Liver (tissue), 9 donors: ENCODE data around the gene AGER. TPM values are rescaled to one million over a fixed set of nuclear protein-coding genes. Genes with fewer than 3 reads are reported as not detected.
A peak's percentile ranks its signal among the peaks of the same experiment; 100 is the strongest.

Source experiments
- DNase-seq: peaks from one replicate; pipeline ENCODE4 v3.0.0-alpha.2; 2017; ENCODE audit warnings: low spot score
- H3K27ac ChIP-seq, 2 donors: one replicate each; pipeline ENCODE4 v1.7.0; 2013; ENCODE audit warnings: inconsistent platforms in 2 of 2, low read length in 2 of 2, control low read depth in 1 of 2, low read depth in 1 of 2, mild to moderate bottlenecking in 1 of 2
- H3K27me3 ChIP-seq, 4 donors: one replicate each; pipeline versions ENCODE4 v1.6.1 to v1.7.0; 2013; ENCODE audit warnings: low read length in 3 of 4, inconsistent platforms in 1 of 4, mild to moderate bottlenecking in 1 of 4, moderate library complexity in 1 of 4; ENCODE audit not compliant: control insufficient read depth in 4 of 4, insufficient read depth in 4 of 4
- H3K36me3 ChIP-seq, 4 donors: one replicate each; pipeline versions ENCODE4 v1.6.1 to v1.7.0; 2013; ENCODE audit warnings: low read length in 3 of 4, mild to moderate bottlenecking in 3 of 4, low read depth in 1 of 4, moderate library complexity in 1 of 4; ENCODE audit not compliant: control insufficient read depth in 4 of 4, insufficient read depth in 3 of 4
- H3K4me1 ChIP-seq, 4 donors: one replicate each; pipeline versions ENCODE4 v1.6.1 to v1.7.0; 2013; ENCODE audit warnings: low read length in 3 of 4, mild to moderate bottlenecking in 3 of 4, moderate library complexity in 1 of 4; ENCODE audit not compliant: control insufficient read depth in 4 of 4, insufficient read depth in 4 of 4
- H3K4me3 ChIP-seq, 3 donors: one replicate each; pipeline versions ENCODE4 v1.6.1 to v1.7.0; 2013; ENCODE audit warnings: low read length in 3 of 3, control low read depth in 1 of 3, low read depth in 1 of 3, mild to moderate bottlenecking in 1 of 3
- H3K9ac ChIP-seq, 2 donors: one replicate each; pipeline ENCODE4 v1.7.0; 2013; ENCODE audit warnings: low read length in 2 of 2, mild to moderate bottlenecking in 2 of 2, moderate library complexity in 2 of 2, control low read depth in 1 of 2, low read depth in 1 of 2
- H3K9me3 ChIP-seq, 4 donors: one replicate each; pipeline versions ENCODE4 v1.6.1 to v1.7.0; 2013; ENCODE audit warnings: low read length in 3 of 4; ENCODE audit not compliant: control insufficient read depth in 4 of 4
- ATF3 ChIP-seq: IDR thresholded peaks from 2 replicates; pipeline ENCODE4 v1.6.1; 2016; ENCODE audit warnings: antibody characterized with exemption
- CTCF ChIP-seq: fragments of 150-350 bp; IDR thresholded peaks from 2 replicates; pipeline ENCODE4 v1.5.1; 2017; ENCODE audit warnings: improper control_type of control experiment, low read depth, low read length; ENCODE audit not compliant: missing input control
- EGR1 ChIP-seq, 2 donors: IDR thresholded peaks; 2 replicates each; pipeline ENCODE4 v1.6.1; 2016 to 2018; ENCODE audit warnings: antibody characterized with exemption in 2 of 2, low read depth in 2 of 2
- HNF4A ChIP-seq, 2 donors: conservative IDR thresholded peaks; 2 replicates each; pipeline ENCODE4 v1.6.1; 2016; ENCODE audit warnings: antibody characterized with exemption in 2 of 2, mild to moderate bottlenecking in 2 of 2
- JUND ChIP-seq, 2 donors: IDR thresholded peaks; 2 replicates each; pipeline ENCODE4 v1.6.1; 2016; ENCODE audit warnings: antibody characterized with exemption in 2 of 2
- MAX ChIP-seq: IDR thresholded peaks from 2 replicates; pipeline ENCODE4 v1.6.1; 2016; ENCODE audit warnings: antibody characterized with exemption
- REST ChIP-seq: IDR thresholded peaks from 2 replicates; pipeline ENCODE4 v1.6.1; 2016; ENCODE audit warnings: antibody characterized with exemption, mild to moderate bottlenecking
- RXRA ChIP-seq, 2 donors: IDR thresholded peaks; 2 replicates each; pipeline ENCODE4 v1.6.1; 2017 to 2018; ENCODE audit warnings: antibody characterized with exemption in 2 of 2, mild to moderate bottlenecking in 1 of 2
- SP1 ChIP-seq: IDR thresholded peaks from 2 replicates; pipeline ENCODE4 v1.6.1; 2018; ENCODE audit warnings: antibody characterized with exemption, mild to moderate bottlenecking
- TAF1 ChIP-seq: conservative IDR thresholded peaks from 2 replicates; pipeline ENCODE4 v1.6.1; 2016; ENCODE audit warnings: antibody characterized with exemption, mild to moderate bottlenecking
- YY1 ChIP-seq: IDR thresholded peaks from 2 replicates; pipeline ENCODE4 v1.6.1; 2016; ENCODE audit warnings: antibody characterized with exemption, mild to moderate bottlenecking
- ZBTB33 ChIP-seq: IDR thresholded peaks from 2 replicates; pipeline ENCODE4 v1.6.1; 2016; ENCODE audit warnings: antibody characterized with exemption
- WGBS: extraction: QIAGEN DNeasy Blood & Tissue Kit; methylation state at CpG from one replicate; pipeline ENCODE4 v1.1.7; 2013; 5-methylcytosine and 5-hydroxymethylcytosine counted together
- polyA plus RNA-seq, 2 donors: library from polyadenylated mRNA; stranded (reverse) in 1 of 2; unstranded in 1 of 2; fragments of 200-250 nt in 1 of 2; fragments of >200 nt in 1 of 2; fragmentation: Nextera tagmentation in 1 of 2; extraction: Ambion mirVana in 1 of 2; gene quantifications; one replicate each; pipeline versions ENCODE4 v1.2.1 to v1.2.3, GENCODE V29; 2013 to 2015
- total RNA-seq, 2 donors: library from RNA; depleted of rRNA; stranded (reverse); fragments of >200 nt; gene quantifications; one replicate each; pipeline ENCODE4 v1.2.3, GENCODE V29; 2014
- donor health status: healthy.
- donor health status: healthy.
- donor health status: healthy.
- donor health status: healthy.
- donor health status: healthy.

Gene AGER
- total and polyA plus RNA-seq, 4 donors: 0.47 to 0.92 (median 0.83) TPM

GRCh38 chr6:32177183-32177787 is 6.8 kb downstream of the AGER start:
- under 1% methylated on average over 20 of the region's 20 CpGs for WGBS
- peak overlapping the region; percentile 30 to 81 for H3K9ac ChIP-seq
- DNase-seq: peak; percentile 45
- no peaks in the 10 kb centered on the region for H3K27me3 ChIP-seq
- H3K9me3 ChIP-seq: no peaks in the 10 kb centered on the region
- H3K4me3 ChIP-seq: peak overlapping the region; percentile 26 to 96 (median 73)
- H3K4me1 ChIP-seq: peaks cover 0 to 50% (median 42%) of the 10 kb centered on the region in 4 donors
- no peak for TF ChIP-seq ATF3
- TF ChIP-seq MAX: no peak
- peak in 1 of 2 donors; percentile 69 for TF ChIP-seq RXRA (IDR thresholded peaks at IDR 0.05)
- no peak for TF ChIP-seq JUND (IDR thresholded peaks at IDR 0.05)
- no peak for TF ChIP-seq CTCF
- TF ChIP-seq TAF1: peak; percentile 56
- no peak for TF ChIP-seq ZBTB33
- TF ChIP-seq EGR1 (IDR thresholded peaks at IDR 0.05; ENCODE audit: low read depth in 2 of 2): no peak
- TF ChIP-seq REST: peak; percentile 49
- no peak for TF ChIP-seq SP1
- TF ChIP-seq YY1: peak; percentile 97
- peaks cover 0 to 10% (median 5%) of the 10 kb centered on the region in 4 donors for H3K36me3 ChIP-seq
- peak overlapping the region; percentile 95 to 96 for H3K27ac ChIP-seq

GRCh38 chr6:32176476-32177182 is 7.4 kb downstream of the AGER start:
- Histone ChIP-seq H3K4me3 (peak overlapping the region; percentile 73 to 96 (median 84)), H3K27ac (peak overlapping the region; percentile 95 to 96), H3K27me3 (no peaks in the 10 kb centered on the region), H3K36me3 (peaks cover 0 to 10% (median 5%) of the 10 kb centered on the region in 4 donors), H3K4me1 (peaks cover 0 to 50% (median 42%) of the 10 kb centered on the region in 4 donors), H3K9ac (peak overlapping the region; percentile 30 to 81), H3K9me3 (no peaks in the 10 kb centered on the region)
- TF ChIP-seq MAX (no peak), HNF4A (conservative IDR thresholded peaks at IDR 0.05) (peak; percentile 28 to 49)
- DNase-seq: no peak
- 25% methylated on average over 5 of the region's 5 CpGs for WGBS
